ENCODE results near the gene KIRREL3.
A peak's percentile ranks its signal among the peaks of the same experiment; 100 is the strongest.

KIRREL3 gene

DNA sequence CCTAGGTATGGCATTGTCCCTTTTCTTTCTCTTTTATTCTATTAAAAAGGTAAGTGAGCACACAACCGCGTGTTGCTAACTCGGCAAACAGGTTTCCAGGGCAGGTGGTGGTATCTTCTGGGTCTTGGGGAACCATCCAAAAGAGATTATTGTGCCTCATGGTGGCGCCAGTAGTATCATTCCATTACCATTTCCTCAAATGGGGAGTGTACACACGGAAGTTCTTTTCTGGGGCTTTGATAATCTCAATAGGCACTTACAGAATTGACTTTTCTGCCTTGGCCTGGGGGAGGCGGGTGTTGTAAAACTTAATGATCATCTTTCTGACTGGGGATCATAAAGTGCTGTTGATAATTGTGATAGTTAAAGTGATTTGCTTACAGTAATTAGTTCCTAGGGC is 234.1 kb downstream of the KIRREL3 start:
- no peak for DNase-seq

DNA sequence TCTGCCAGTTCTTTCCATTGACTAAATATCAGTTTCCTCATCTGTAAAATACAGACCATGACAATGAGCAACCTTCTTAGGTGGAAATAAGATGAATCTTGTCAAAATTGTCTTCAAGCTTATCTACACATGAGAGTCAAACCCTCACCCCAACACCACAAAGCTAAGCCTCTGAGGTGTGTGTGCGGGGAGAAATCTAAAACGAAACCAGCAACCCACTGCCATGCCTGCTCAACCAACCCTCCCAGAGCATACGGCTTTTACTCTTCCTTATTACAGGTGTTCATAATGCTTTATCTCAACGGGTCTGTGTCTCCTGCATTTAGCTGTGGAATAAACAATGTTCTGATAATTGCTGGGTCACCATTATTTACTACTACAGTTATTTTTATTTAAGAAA is 235.4 kb downstream of the KIRREL3 start:
- DNase-seq = no peak

DNA sequence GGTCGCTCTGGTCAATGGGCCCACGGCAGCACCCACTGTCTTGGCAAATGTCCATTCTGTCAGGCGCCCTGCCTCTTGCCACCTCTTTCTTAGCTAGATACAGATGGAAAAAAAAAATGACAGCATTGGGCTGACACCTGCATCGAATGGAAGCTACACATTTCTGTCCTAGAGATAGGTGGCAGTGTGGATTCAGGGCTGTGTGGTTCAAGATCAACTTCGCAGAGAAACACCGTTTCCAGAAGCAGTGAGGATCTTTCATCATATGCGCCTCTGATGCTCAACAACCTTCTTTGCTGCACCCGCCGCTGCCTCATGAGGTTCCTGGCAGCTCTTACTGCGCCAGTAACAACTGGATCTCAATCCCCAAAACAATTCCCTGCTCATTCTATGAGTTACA is 236.3 kb downstream of the KIRREL3 start:
- peak; percentile 8 for DNase-seq

DNA sequence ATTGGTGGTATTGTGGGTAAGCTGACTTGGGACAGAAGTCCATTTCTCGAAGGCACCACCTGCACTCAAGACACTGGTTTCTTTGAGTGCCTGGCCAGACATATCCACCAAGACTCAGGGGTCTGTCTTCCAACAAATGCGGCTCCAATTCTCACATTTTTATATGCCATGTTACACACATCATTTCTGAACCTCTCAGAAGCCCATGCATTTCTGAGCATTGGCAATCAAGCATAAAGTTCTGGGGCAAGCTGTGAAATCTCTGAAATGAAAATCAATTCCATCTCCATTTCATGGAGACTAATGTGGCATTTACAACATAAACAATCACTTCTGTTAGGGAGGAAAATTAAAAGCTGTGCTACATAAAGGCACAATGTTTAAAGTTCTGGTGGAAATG is 243.7 kb downstream of the KIRREL3 start:
- DNase-seq = no peak

DNA sequence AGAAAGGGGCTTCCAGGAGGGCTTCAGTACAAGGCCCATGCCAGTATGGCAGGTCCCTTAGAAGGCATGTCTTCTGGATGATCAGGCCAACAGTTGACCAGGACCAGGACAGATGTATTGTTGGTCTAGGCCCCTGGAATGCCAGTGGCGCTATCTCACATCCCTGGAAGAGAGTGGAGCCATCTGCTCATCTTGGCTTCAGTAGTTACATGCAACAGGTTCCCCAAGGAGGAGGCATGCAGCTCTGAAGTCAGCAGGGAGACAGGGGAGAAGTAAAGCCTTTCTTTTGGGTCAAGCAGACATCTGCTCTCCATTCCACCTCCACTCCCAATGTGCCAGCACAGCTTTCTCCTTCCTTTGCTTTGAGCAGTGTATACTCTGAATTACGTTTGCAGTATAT is 244.1 kb downstream of the KIRREL3 start:
- DNase-seq = no peak

GRCh38 chr11:126755526-126755925 is 245.0 kb downstream of the KIRREL3 start:
- no peak for DNase-seq

DNA sequence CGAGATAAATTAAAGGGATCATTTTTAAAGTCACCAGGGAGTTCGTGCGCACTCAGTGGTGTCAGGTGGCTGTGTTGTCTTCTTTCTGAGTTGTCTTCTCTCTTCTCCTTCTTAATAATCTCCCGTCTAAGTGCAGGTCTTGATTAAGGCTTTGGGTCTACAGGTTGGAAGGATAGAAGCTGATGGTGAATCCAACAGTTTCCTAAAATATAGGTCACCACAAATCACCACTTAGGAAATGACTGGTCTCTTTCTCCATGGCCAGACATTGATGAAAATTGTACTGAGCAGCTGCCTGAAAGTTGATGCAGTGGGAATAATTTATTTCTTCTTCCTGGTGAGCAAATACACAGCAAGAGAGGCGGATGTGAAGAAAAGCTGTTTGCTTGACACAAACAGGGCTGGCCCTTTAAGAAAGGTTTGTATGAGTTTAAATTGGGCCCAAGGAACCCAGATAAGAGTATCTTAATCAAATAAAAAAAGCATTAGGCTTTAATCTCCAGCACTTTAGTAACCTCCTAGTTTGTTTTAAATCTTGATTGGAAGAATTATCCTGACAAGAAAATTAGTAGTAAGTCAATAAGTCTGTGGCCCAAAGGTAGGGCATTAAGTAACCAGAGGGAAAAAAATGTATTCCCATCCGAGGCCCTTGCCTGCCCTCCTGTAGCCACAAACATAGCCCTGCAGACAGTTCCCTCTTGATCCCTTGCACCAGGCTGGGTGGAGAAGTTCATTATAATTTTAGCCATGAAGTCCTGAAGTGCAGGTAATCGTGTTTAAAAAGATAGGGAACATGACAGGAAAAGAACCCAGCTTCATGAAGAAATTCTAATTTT is 245.8 kb downstream of the KIRREL3 start:
- no peak for DNase-seq

DNA sequence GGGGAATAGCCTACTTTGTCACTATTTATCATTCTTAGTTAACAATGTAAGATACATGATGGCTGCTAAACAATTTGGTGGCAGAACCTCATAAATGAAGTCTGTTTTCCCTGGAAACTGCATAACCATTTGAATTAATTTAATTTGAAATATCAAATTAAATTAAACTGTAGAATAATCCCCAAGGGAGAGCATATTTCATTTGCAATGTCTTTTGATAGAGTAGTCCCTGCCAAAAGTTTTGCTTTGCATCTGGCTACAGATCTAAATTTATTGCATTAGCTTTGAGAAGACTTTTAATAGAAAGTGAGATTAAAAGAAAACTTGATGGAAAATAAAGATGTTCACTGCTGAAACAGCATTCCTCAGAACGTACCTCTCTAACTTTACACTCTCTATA is 246.6 kb downstream of the KIRREL3 start:
- no peak for DNase-seq

- no peak for DNase-seq
Measured at GRCh38 chr11:126751242-126751641, 249.3 kb downstream of the KIRREL3 start.

DNA sequence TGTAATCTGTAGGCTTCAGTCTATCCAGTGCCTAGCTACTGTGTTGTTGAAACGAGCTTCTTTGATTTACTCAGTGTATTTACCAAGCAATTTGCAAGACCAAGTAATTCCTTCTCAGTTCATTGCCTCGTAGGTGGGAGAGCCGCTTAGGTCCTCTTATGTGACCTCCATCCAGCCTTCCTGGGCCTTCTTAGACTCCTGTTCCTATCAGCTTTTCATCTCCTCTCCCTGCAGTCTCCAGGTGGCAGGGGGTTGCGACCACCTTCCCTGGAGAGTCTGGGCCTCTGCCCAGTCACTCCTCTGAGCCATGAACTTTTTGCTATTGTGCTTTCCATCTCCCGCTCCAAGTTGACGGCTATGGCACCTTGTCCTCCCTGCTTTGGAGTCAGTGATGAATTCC is 251.8 kb downstream of the KIRREL3 start:
- DNase-seq = no peak

GRCh38 chr11:126748100-126748791 is 252.3 kb downstream of the KIRREL3 start:
- no peak for DNase-seq

- DNase-seq = no peak
Measured at GRCh38 chr11:126747315-126747714, 253.3 kb downstream of the KIRREL3 start.

DNA sequence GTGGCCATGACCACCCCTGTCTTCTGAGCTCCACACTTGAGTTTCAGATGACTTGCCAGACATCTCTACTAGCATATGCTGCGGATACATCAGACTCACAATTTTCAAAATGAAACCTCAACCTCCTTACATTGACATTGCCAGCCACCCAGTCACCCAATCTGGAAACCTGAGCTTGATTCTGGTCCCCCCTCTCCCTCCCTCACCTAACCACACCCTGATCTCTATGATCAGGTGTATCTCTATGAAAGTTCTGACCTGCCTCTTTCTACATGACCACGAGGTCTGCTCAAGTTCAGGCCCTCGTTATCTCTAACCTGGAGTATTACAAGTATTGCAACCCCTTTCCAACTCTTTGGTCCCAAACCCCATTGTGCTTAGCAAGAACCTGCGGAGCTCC is 254.1 kb downstream of the KIRREL3 start:
- DNase-seq = no peak

DNA sequence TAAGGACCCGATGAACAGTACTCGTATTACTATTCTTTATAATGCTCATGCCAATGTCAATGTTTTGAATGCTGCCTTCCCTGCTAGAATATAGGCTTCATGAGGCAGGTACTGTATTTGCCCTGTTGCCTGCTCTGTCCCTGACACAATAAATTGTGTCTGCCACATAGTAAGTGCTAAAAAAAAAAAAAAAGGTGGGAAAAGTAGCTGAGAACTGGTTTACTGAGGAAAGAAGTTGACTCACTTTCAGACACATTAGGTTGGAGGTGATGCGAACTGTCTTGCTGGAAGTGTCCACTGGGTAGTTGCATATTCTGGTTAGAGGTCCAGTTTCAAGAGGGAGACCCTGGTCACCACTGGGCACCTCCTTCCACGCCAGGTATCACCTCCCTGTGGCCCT is 255.9 kb downstream of the KIRREL3 start:
- no peak for DNase-seq

DNA sequence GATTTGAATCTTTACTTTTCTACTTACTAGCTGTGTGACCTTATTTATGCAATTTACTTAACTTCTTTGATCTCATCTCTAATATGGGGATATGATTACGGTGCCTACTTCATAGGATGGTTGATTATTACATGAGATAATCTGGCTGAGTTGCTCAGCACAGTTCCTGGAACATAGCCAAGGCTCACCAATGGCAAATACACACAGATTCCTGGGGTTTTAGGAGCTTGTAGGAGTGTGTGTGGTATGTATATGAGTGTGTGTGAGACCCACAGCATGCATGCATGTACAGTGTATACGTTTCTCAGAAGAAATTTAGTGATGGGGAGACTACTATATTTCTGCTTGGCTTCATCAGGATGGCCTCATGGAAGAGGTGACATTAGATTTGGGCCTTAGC is 256.9 kb downstream of the KIRREL3 start:
- no peak for DNase-seq

DNA sequence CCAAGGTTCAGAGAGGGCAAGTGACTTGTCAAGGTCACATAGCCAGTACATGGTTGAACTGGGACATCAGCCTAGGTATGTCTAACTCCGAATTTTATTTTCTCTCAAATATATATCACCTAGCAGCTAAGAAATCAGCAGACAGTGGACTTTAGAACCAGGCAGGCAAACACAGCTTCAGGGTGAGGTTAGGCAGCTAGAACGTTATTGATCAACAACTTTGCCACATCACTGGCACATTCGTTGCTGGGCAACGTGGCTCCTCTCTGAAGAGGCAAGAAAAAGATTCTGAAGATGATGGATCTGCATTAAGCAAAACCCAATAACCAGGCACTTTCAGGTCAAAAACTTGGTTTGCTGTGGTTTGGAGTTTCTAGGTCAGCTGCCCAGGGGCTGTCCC is 258.0 kb downstream of the KIRREL3 start:
- DNase-seq = no peak

DNA sequence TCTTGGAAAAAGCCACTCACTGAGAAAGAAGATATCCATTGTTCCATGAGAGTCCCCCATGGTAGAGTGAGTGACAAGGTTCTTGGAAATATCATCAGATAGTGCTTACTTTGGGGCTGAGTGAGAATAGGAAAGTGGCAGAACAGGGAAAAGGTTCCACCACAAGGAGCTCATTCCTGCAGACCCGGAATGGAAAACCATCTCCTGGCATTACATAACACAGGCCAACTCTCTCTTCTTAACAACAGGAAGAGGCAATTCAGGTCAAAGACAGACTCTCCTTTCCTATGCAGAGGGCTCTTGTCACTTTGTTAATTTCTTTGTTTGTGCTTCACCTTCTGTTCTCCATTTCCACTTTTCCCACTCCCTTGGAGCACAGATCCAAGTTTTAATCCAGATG is 259.7 kb downstream of the KIRREL3 start:
- DNase-seq = no peak

- no peak for DNase-seq
Measured at GRCh38 chr11:126739499-126740145, 260.9 kb downstream of the KIRREL3 start.

GRCh38 chr11:126738295-126739031 is 262.1 kb downstream of the KIRREL3 start:
- no peak for DNase-seq

- DNase-seq = no peak
Measured at GRCh38 chr11:126736682-126737572, 263.6 kb downstream of the KIRREL3 start.

DNA sequence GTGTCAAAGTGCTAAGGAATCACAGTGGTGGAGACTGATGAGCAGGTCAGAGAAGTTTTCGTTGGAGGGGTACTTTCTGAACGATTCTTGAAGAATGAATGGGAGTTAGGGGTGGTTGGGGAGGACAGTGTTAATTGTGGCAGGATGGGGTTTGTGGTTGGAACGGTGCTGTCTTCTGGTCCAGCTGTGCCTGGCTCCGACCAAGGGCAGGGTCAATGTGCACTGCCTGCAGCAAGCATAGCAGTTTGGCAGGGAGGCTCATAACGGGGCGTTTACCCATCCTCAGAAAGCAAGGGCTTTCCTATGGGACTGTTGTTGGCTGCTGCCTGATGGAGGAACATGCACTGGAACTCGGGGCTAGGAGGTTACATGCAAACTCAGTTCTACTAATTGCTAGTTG is 265.8 kb downstream of the KIRREL3 start:
- no peak for DNase-seq

DNA sequence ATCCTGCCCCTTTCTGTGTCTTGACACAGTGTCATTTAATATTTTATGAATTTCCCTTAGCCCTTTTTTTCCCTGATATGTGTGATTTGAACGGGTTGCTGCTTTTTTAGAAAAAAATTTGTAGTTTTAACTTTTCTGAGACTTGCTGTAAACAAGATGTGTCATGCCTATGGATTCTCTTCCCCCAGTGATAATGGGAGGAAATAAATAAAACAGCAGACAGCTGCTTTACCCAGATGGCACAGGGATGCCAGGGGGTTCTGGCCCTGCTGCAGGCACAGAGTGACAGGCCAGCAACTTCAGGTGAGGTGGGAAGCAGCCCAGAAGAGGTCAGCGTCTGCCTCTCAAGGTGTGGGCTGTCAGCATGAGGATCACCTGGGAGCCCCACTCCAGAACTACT is 266.9 kb downstream of the KIRREL3 start:
- DNase-seq = no peak
